Measurements from ENCODE around the gene NRDC. TPM values are rescaled to one million over a fixed set of nuclear protein-coding genes. Genes with fewer than 3 reads are reported as not detected.
"Not testable (repeated sequence)": the region's sequence is repeated elsewhere in the genome, so short reads cannot be mapped to it uniquely, and the experiment has no call there.

The NRDC gene
- polyA plus RNA-seq, 10 donors: 99.2 to 173 (median 130) TPM

DNA sequence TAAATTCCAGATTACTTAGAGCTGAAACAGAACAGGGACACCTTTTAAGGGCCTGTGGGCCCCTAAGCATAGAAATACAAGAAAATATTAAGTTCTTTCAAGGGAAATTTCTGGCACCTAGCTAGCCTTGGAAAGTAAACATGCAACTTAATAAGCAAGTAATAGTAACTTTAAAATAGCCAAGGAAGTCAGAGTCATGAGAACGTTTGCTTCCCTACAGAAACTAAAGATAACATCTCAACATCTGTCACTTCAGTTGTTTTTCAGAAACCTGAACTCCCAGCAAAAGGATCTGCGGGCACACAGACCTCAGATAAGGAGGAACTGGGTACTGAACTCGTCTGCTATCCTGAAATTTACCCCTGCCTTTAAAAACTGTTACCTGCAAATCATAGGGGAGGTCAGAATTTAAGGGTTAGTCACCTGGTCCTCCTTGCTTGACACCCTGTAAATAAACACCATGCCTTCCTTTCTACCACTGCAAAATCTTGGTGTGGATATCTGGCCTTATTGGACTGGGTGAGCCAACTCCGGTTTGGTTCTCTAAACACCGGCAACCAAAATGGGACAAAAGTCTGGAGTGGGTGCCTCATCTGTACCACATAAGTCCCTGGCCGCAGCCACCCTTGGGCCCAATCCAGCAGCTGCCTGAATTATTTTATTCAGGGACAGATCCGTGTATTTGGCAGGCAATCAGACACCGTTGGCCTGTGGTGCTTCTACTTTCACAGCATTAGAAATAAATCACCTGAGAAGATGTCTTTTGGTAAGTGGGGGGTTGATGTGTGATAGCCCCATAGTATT, 27.9 kb downstream of the NRDC start:
- no peak for DNase-seq

GRCh38 chr1:51847294-51847920, 31.1 kb downstream of the NRDC start:
- DNase-seq: no peak

- no peak for DNase-seq
Measured at GRCh38 chr1:51843948-51844347, 34.6 kb downstream of the NRDC start.

- no peak for DNase-seq
Measured at GRCh38 chr1:51842261-51842660, 36.3 kb downstream of the NRDC start.

DNA sequence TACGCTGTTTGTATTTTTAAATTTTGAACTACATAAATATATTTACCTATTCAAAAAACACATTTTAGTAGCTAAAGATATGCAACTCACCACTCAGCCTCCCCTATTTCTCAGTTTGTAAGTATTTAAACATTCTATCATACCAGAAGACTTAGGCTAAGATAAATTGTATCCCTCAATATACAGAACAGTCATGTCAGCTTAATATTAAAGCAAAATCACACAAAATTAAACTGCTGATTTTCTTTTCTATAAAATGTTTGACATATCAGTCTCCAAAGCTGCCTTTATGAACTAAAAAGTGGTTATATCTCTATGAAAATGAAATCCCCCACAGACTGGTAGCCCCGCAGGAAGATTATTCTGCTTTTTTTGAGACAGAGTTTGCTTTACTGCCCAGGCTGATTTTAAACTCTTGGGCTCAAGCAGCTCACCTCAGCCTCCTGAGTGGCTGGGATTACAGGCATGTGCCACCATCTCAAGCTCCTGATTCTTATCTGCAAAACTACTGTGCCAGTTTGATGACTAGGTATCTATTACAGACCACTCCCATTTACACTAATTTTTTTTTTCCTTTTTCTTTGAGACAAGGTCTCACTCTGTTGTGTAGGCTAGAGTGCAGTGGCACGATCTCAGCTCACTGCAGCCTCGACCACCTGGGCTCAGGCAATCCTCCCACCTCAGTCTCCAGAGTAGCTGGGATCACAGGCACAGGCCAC, 37.6 kb downstream of the NRDC start:
- no peak for DNase-seq

GRCh38 chr1:51840182-51840581, 38.3 kb downstream of the NRDC start:
- DNase-seq: no peak

DNA sequence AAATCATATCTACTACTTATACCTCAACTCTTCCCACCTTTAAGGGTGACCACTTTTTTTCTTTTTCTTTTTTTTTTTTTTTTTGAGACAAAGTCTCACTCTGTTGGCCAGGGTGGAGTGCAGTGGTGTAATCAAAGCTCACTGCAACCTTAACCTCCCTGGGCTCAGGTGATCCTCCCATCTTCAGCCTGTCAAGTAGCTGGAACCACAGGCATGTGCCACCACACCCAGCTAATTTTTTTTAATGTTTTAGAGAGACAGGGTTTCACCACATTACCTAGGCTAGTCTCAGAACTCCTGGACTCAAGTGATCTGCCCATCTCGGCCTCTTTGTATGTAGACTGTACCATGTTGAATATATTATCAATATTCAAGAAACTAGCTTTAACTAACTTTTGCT, 39.4 kb downstream of the NRDC start:
- no peak for DNase-seq

DNA sequence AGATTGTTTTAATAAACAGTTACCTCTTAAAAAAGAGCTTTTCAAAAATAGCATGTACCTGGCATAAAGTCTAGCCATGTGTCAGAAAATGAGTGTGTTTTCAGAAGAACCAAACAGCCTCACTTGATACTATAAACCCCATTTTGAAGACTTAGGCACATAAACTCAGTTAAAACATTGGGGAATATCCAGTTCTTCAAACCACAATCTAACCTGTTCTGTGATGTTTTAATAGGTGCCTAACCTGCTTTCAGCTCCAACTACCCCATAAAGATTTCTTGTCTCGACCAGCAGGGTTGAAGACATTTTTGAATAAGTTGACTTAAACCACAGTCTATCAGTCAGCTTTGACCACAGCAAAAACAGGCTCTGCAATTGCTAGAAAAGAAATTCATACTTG, 41.3 kb downstream of the NRDC start:
- DNase-seq: no peak

- no peak for DNase-seq
Measured at GRCh38 chr1:51833700-51834099, 44.8 kb downstream of the NRDC start.

DNA sequence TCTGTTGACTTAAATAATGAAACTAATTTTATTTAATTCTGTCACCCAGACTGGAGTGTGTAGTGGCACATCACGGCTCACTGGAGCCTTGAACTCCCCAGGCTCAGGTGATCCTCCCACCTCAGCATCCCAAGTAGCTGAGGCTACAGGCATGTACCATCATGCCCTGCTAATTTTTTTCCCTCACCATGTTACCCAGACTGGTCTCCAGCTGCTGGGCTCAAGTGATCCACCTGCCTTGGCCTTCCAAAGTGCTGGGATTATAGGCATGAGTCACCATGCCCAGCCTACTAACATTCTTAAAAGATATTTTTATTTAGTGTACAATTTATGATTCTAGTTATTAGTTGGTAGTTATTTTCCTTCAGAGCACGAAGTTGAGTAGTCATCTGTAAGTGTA, 49.5 kb downstream of the NRDC start:
- DNase-seq: no peak

GRCh38 chr1:51819810-51820209, 58.7 kb downstream of the NRDC start:
- DNase-seq: no peak

DNA sequence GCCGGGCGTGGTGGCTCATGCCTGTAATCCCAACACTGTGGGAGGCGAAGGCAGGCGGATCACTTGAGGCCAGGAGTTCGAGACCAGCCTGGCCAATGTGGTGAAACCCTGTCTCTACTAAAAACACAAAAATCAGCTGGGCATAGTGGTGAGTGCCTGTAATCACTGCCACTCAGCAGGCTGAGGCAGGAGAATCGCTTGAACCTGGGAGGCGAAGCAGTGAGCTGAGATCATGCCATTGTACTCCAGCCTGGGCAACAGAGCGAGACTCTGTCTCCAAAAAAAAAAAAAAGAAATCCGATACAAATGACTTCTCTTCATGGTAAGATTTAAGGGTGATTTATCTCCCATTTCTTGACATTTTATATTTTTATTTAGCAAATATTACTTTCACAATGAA, 59.5 kb downstream of the NRDC start:
- DNase-seq: not testable (repeated sequence)

DNA sequence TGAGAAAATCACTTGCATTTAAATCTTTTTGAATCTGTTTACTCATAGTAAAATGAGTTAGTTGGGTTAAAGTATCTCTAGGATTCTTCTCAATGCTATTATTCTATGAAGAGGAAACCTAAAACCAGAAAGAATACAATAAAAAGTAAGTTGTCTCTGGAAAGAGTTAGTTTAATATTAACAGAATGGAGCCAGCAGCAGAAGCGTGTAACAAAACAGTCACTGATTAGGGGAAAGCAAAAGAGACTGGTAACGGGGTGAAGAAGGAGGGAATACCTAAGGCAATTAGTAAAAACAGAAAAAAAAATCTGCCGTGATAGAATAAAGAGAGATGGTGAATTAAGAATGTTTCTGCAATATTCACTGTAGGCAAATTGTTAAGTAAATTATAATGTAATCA, 60.0 kb downstream of the NRDC start:
- DNase-seq: no peak

DNA sequence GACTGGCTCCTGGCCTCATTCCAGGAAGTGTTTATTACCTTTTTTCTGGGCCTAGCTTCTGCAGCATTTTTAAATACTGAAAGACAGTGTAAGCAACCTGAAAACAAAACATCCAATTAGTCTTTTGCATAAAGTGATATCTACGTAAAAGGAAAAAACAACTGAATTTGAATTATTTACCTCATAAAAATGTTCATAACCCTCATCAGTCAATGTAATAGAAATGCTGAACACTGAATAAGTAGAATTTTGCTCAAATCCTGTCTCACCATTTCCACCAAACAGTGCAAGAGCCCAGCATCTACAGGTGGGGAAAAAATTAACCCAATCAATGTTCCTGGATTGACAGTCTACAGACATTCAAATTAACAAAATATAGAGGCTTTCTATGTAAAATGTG, 64.0 kb downstream of the NRDC start:
- DNase-seq: no peak

DNA sequence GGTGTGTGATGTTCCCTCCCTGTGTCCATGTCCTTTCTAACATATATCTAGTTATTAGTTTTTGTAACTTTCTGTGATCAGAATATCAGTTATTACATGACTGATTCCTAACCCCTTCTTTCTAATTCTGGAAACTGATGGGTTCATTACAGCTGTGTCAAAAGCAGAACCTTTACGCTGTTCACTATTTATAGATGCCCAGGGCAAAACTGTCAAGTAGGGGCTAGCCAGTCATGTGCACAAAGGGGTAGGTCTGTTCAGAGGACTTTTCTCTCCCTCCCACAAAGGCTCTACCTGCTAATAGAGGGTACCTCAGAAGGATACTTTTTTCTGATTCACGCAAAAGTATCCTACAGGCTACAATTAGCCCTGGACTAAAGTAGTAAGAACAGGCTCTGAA, 79.2 kb downstream of the NRDC start:
- no peak for DNase-seq

DNA sequence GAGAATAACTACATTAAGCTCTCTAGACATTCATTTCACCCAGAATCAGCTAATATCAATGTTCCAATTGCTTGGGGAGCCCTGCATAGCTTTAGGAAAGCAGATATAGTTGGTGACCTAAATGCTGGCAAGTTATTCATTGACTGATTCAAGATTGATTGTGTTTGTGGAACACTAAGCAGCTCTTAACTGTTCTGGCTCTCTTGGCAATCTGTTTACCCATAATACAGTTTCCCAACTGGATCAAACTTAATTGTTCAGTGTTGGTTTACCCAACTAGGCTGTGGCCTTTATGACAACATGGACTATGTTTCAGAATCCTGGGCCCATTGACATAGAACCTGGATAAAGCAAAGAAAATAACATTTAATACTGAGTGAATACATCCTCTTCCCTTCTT, 83.7 kb downstream of the NRDC start:
- DNase-seq: no peak

DNA sequence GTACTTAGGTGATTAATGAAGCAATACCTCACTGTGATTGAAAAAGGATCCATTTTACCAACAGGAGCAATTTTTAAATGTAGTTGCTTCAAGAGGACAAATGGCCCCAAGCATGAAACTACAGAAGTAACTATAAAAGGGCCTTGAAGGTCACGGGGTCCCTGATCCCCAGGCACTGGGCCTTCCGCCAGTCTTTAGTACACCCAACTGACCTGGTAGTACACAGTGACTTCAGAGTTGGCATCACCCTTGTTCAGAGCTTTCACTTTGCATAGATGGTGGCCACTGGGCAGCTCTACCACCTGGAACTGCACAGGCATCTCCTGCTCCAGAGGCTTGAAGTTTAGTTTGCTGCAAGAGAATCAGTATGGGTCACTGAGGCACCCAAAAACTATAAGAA, 84.3 kb downstream of the NRDC start:
- DNase-seq: no peak

DNA sequence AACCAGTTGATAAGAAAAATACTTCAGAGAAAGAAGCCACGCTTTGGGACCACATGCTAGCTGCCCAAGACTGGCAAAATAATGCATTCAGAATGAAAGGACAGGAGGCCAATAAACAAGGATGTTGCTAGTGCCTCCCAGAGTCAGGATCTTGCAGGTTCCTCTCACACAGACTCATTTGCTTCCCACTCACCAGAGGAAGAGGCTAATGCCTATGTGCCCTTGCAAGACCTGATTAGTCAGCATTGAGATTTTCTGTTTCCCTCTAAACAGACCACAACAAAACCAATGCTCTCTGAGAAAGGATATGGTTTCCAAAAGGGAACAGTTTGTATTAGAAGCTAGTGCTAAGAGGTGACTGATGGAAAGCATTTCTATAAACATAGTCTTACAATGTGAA, 85.7 kb downstream of the NRDC start:
- DNase-seq: no peak

- no peak for DNase-seq
Measured at GRCh38 chr1:51791888-51792287, 86.6 kb downstream of the NRDC start.

DNA sequence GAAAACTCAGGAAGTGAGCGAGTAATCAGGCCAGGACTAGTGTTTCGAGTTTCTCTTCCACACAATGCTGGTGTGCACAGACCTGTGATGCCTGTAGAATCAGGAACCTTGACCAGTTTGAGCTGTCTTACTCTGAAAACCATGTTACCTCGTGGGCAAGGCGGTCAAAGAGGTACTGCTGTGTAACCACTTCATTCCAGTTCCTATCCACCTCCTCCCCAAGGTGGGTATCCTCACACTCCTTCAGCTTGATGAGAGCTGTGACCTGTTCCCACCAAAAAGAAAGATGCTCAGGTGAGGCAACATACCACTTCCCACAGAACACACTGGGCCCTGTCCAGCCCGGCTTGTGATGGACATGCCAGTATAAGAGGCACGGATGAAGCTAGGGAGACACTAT, 88.1 kb downstream of the NRDC start:
- no peak for DNase-seq

GRCh38 chr1:51789342-51789741, 89.2 kb downstream of the NRDC start:
- DNase-seq: no peak

DNA sequence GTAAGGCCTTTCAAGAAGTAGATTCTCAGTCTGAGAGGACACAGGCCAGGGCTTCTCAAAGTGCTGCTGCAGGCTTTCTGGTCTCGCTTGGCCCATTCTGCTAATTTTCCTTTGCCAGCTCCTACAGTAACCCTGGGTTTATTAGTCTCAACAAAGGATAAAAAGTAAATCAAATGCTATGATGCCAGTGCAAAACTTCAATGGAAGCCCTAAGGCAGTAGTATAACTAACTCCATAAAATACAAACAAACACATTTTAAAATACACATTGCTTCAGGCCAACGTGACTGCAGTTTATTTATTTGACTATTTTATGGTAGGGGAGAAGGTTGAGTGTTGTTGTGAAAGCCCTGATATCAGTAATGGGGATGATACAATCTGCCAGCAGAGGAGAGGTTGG, 89.6 kb downstream of the NRDC start:
- no peak for DNase-seq

- no peak for DNase-seq
Measured at GRCh38 chr1:51784997-51785421, 93.5 kb downstream of the NRDC start.

All from muscle of back (tissue), 11 donors.